ENCODE data around the gene NRXN3. TPM values are rescaled to one million over a fixed set of nuclear protein-coding genes. Genes with fewer than 3 reads are reported as not detected.

NRXN3 gene
- total and polyA plus RNA-seq, 2 of the 13 experiments (the other 11 are each of a cell fraction or from before 2014, with no cell fraction given), result 0.03 TPM; not detected in 1

DNA sequence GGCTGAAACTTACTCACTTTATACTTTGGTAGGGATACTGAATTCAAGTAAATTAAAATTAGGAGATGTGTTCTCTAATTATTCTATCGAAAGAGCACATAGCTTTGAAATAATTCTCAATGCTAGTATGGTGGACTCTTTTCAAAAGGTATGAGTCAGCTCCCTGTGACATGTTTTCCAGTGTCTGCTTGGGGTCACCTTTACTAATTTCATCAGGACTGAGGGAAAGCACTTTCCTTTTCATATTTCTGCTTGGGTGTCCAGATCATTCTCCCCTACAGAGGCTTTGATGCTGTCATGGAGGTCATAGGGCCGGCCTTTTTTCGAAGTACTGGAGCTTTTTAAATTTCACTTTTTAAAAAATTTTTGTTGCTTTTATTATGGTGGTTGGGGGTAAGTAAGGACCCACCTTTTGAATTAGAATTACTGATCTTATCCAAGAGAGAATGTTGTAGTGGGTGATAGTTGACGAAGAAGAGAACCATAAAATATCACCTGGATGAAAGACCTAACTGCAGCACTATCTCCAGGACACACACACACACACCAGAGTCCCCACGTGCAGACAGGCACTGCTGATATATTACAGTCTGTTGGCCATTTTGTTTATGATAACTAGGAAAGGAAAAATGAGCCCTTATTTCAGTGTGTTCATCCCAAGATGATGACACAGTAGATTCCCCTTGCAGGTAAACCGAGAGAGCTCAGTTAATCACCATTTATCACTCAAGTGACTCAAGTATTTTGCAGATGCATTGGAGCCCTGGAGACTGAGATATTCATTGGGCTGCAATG lies 1482.5 kb downstream of the NRXN3 start:
- ATAC-seq, result no peak
- H4K20me1 ChIP-seq (ENCODE audit: insufficient read depth, low read length), result no peaks in the 10 kb centered on the region
- 11% methylated on average over 6 of the region's 6 CpGs for WGBS (ENCODE audit: low lambda C conversion rate)
- H3K79me2 ChIP-seq (ENCODE audit: insufficient read depth, low read length), result no peaks in the 10 kb centered on the region
- H2AFZ ChIP-seq (ENCODE audit: low read length), result no peak overlapping the region
- no peak overlapping the region for H3K27ac ChIP-seq (ENCODE audit: extremely low read length, insufficient read depth, low read length)
- no peak for FAIRE-seq
- no peaks in the 10 kb centered on the region for H3K27me3 ChIP-seq (ENCODE audit: control insufficient read depth in 1 of 2, insufficient read depth in 2 of 2, low read length in 2 of 2)
- TF ChIP-seq HNRNPUL1 (IDR thresholded peaks at IDR 0.05; ENCODE audit: low read depth, low read length), result no peak
- TF ChIP-seq, protein P1, sequence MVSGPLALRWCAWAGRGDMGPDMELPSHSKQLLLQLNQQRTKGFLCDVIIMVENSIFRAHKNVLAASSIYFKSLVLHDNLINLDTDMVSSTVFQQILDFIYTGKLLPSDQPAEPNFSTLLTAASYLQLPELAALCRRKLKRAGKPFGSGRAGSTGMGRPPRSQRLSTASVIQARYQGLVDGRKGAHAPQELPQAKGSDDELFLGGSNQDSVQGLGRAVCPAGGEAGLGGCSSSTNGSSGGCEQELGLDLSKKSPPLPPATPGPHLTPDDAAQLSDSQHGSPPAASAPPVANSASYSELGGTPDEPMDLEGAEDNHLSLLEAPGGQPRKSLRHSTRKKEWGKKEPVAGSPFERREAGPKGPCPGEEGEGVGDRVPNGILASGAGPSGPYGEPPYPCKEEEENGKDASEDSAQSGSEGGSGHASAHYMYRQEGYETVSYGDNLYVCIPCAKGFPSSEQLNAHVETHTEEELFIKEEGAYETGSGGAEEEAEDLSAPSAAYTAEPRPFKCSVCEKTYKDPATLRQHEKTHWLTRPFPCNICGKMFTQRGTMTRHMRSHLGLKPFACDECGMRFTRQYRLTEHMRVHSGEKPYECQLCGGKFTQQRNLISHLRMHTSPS (CRISPR knock-in tag; IDR thresholded peaks at IDR 0.05; ENCODE audit: low read depth), result no peak
- no peak for TF ChIP-seq ZNF34 (CRISPR knock-in tag; IDR thresholded peaks at IDR 0.05; ENCODE audit: borderline replicate concordance)
- TF ChIP-seq ZNF547 (CRISPR knock-in tag; IDR thresholded peaks at IDR 0.05), result no peak
- TF ChIP-seq GATAD2A (CRISPR knock-in tag; IDR thresholded peaks at IDR 0.05), result no peak
- TF ChIP-seq PHF5A (CRISPR knock-in tag; IDR thresholded peaks at IDR 0.05; ENCODE audit: low read depth, unreplicated experiment), result no peak
- TF ChIP-seq, protein P2, sequence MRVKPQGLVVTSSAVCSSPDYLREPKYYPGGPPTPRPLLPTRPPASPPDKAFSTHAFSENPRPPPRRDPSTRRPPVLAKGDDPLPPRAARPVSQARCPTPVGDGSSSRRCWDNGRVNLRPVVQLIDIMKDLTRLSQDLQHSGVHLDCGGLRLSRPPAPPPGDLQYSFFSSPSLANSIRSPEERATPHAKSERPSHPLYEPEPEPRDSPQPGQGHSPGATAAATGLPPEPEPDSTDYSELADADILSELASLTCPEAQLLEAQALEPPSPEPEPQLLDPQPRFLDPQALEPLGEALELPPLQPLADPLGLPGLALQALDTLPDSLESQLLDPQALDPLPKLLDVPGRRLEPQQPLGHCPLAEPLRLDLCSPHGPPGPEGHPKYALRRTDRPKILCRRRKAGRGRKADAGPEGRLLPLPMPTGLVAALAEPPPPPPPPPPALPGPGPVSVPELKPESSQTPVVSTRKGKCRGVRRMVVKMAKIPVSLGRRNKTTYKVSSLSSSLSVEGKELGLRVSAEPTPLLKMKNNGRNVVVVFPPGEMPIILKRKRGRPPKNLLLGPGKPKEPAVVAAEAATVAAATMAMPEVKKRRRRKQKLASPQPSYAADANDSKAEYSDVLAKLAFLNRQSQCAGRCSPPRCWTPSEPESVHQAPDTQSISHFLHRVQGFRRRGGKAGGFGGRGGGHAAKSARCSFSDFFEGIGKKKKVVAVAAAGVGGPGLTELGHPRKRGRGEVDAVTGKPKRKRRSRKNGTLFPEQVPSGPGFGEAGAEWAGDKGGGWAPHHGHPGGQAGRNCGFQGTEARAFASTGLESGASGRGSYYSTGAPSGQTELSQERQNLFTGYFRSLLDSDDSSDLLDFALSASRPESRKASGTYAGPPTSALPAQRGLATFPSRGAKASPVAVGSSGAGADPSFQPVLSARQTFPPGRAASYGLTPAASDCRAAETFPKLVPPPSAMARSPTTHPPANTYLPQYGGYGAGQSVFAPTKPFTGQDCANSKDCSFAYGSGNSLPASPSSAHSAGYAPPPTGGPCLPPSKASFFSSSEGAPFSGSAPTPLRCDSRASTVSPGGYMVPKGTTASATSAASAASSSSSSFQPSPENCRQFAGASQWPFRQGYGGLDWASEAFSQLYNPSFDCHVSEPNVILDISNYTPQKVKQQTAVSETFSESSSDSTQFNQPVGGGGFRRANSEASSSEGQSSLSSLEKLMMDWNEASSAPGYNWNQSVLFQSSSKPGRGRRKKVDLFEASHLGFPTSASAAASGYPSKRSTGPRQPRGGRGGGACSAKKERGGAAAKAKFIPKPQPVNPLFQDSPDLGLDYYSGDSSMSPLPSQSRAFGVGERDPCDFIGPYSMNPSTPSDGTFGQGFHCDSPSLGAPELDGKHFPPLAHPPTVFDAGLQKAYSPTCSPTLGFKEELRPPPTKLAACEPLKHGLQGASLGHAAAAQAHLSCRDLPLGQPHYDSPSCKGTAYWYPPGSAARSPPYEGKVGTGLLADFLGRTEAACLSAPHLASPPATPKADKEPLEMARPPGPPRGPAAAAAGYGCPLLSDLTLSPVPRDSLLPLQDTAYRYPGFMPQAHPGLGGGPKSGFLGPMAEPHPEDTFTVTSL (CRISPR knock-in tag; IDR thresholded peaks at IDR 0.05; ENCODE audit: borderline replicate concordance), result no peak
- no peak for TF ChIP-seq RCOR2 (CRISPR knock-in tag; IDR thresholded peaks at IDR 0.05)
- no peak for TF ChIP-seq SKI (IDR thresholded peaks at IDR 0.05; ENCODE audit: partially characterized antibody)
- no peaks in the 10 kb centered on the region for H3K4me1 ChIP-seq (ENCODE audit: insufficient read depth, low read length)
- no peak overlapping the region for H3K9ac ChIP-seq (ENCODE audit: insufficient read depth, low read depth, low read length)
- CTCF ChIA-PET (ENCODE audit: low intra/inter-chr PET ratio, low total read pairs), result no interaction called here
- BruUV-seq (replicated peaks), result no TSS peak
- intact Hi-C loops (cut with micrococcal nuclease; ENCODE audit: unreplicated experiment), result no loop called here
- in situ Hi-C loops (cut with HindIII; ENCODE audit: extremely low pct_ligation_motif_present, low pct_unique_long_range_greater_than_20kb), result no loop called here
- H3K4me3 ChIP-seq (replicated peaks in 1 of 3; ENCODE audit: insufficient read depth in 1 of 3, low read depth in 2 of 3, low read length in 3 of 3), result no peak overlapping the region
- no peak for DNase-seq (ENCODE audit: low spot score)
- no peaks in the 10 kb centered on the region for H3K36me3 ChIP-seq (replicated peaks in 1 of 2; ENCODE audit: control insufficient read depth in 1 of 2, insufficient read depth in 2 of 2, low read length in 2 of 2)
- POLR2A ChIA-PET, result no interaction called here
- no peak overlapping the region for H3K4me2 ChIP-seq (ENCODE audit: low read depth, low read length)
- H3K9me3 ChIP-seq (ENCODE audit: low read length), result peaks cover 86% of the 10 kb centered on the region

Measured in HepG2 (cell line).